NAMALWA (cell line): ENCODE results near the gene NUP98.

ENCODE experiments used
- DNase-seq: peaks from one replicate; pipeline ENCODE4 v3.0.0-alpha.2; 2015; ENCODE audit warnings: low spot score

The NUP98 gene

GRCh38 chr11:3797329-3798090 is at the start of gene NUP98:
Gene NUP98 (minus strand): TSS chr11:3797554. CDS start chr11:3782117, 15,437 bp downstream.
- peak; percentile 100 for DNase-seq

- no peak for DNase-seq
These were observed 48.3 kb upstream of the NUP98 start for GRCh38 chr11:3845670-3846069.

- no peak for DNase-seq
These were observed 47.9 kb upstream of the NUP98 start for GRCh38 chr11:3845246-3845645.

GRCh38 chr11:3843326-3843725 is 46.0 kb upstream of the NUP98 start:
- DNase-seq = no peak

GRCh38 chr11:3841426-3842350 is 44.3 kb upstream of the NUP98 start:
- peak; percentile 95 for DNase-seq

- peak; percentile 75 for DNase-seq
These were observed 43.6 kb upstream of the NUP98 start, which contains the start of gene RHOG for GRCh38 chr11:3840870-3841425. Gene RHOG (minus strand): TSS chr11:3840959. CDS start chr11:3828138, 12,821 bp downstream.

GRCh38 chr11:3840004-3840869 is 42.9 kb upstream of the NUP98 start:
- peak; percentile 62 for DNase-seq

- DNase-seq = no peak
These were observed 41.1 kb upstream of the NUP98 start for GRCh38 chr11:3838504-3838903.

- no peak for DNase-seq
These were observed 40.4 kb upstream of the NUP98 start for GRCh38 chr11:3837793-3838192.

GRCh38 chr11:3836903-3837302 is 39.5 kb upstream of the NUP98 start:
- DNase-seq = no peak

GRCh38 chr11:3835751-3836150 is 38.4 kb upstream of the NUP98 start:
- no peak for DNase-seq

- no peak for DNase-seq
These were observed 37.5 kb upstream of the NUP98 start for GRCh38 chr11:3834664-3835461.

- DNase-seq = no peak
These were observed 37.0 kb upstream of the NUP98 start for GRCh38 chr11:3834349-3834663.

- no peak for DNase-seq
These were observed 36.1 kb upstream of the NUP98 start for GRCh38 chr11:3833449-3833848.

GRCh38 chr11:3832816-3833215 is 35.5 kb upstream of the NUP98 start:
- DNase-seq = no peak

- DNase-seq = no peak
These were observed 34.3 kb upstream of the NUP98 start for GRCh38 chr11:3831378-3832239.

GRCh38 chr11:3830730-3831129 is 33.4 kb upstream of the NUP98 start:
- no peak for DNase-seq

- DNase-seq = no peak
These were observed 32.7 kb upstream of the NUP98 start for GRCh38 chr11:3830088-3830487.

GRCh38 chr11:3827434-3828186 is 30.3 kb upstream of the NUP98 start:
- no peak for DNase-seq
